DND-41 (cell line): ENCODE data around the gene CLEC1B.
A peak's percentile ranks its signal among the peaks of the same experiment; 100 is the strongest.

Experiments used
- EZH2 ChIP-seq: IDR thresholded peaks from 3 replicates; pipeline ENCODE4 v1.6.1; 2012; ENCODE audit warnings: borderline replicate concordance, low read depth, mild to moderate bottlenecking, moderate library complexity, low read length, inconsistent platforms; ENCODE audit not compliant: severe bottlenecking
- TF ChIP-seq, protein P1 (sequence below): IDR thresholded peaks from 2 replicates; pipeline ENCODE4 v1.5.1; 2012; ENCODE audit warnings: borderline replicate concordance, low read length, moderate library complexity, mild to moderate bottlenecking; ENCODE audit not compliant: poor library complexity, severe bottlenecking; ENCODE audit errors: extremely low read depth

DNA sequence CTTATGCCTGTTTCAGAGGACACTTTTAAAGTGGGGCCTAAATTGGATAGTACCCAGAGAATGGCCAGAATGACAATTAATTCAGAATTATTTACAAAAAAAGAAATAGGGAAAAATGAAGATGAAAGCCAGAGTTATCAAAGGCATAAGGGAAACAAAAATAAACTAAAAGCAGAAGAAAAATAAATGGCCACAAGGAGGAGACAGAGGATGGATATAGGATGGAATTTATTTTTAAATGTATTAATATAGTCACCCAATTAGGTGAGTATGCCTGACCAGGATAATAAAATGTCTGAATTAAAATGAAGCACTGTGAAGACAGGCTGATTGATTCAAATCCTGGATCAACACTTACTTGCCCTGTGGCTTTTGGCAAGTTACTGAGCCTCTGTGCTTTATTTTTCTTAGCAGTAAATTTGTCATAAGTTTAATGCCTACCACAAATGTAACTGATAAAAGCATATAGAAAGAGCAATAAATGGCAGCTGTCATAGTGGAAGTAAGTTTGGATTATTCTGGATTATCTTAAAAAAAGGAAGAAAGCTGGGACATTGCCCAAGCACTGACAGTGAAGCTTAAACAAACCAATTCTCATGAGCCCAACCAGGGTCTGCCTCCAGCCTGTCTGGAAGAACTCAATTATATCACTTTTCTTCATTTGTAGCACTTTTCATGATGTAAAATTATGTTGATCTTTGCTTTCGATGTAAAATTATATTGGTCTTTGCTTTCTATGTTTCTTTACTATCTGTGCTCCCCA, 35.0 kb upstream of the CLEC1B start:
- TF ChIP-seq, protein P1, sequence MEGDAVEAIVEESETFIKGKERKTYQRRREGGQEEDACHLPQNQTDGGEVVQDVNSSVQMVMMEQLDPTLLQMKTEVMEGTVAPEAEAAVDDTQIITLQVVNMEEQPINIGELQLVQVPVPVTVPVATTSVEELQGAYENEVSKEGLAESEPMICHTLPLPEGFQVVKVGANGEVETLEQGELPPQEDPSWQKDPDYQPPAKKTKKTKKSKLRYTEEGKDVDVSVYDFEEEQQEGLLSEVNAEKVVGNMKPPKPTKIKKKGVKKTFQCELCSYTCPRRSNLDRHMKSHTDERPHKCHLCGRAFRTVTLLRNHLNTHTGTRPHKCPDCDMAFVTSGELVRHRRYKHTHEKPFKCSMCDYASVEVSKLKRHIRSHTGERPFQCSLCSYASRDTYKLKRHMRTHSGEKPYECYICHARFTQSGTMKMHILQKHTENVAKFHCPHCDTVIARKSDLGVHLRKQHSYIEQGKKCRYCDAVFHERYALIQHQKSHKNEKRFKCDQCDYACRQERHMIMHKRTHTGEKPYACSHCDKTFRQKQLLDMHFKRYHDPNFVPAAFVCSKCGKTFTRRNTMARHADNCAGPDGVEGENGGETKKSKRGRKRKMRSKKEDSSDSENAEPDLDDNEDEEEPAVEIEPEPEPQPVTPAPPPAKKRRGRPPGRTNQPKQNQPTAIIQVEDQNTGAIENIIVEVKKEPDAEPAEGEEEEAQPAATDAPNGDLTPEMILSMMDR: peak; percentile 41
- TF ChIP-seq EZH2: no peak
